ENCODE measurements around the gene CCDC12. TPM values are rescaled to one million over a fixed set of nuclear protein-coding genes. Genes with fewer than 3 reads are reported as not detected.

Gene CCDC12
- total and polyA plus RNA-seq, 2 of the 13 experiments (the other 11 are each of a cell fraction or from before 2014, with no cell fraction given) = 30.1 to 49.5 TPM

- Histone ChIP-seq H3K4me2 (ENCODE audit: low read depth, low read length) (no peak overlapping the region), H3K27me3 (ENCODE audit: control insufficient read depth in 1 of 2, insufficient read depth in 2 of 2, low read length in 2 of 2) (no peaks in the 10 kb centered on the region), H3K27ac (ENCODE audit: extremely low read length, insufficient read depth, low read length) (no peak overlapping the region), H3K4me3 (replicated peaks in 1 of 3; ENCODE audit: insufficient read depth in 1 of 3, low read depth in 2 of 3, low read length in 3 of 3) (no peak overlapping the region), H3K36me3 (replicated peaks in 1 of 2; ENCODE audit: control insufficient read depth in 1 of 2, insufficient read depth in 2 of 2, low read length in 2 of 2) (peaks cover 21 to 54% of the 10 kb centered on the region in 2 experiments), H3K9me3 (ENCODE audit: low read length) (no peaks in the 10 kb centered on the region), H3K79me2 (ENCODE audit: insufficient read depth, low read length) (peaks cover 45% of the 10 kb centered on the region), H2AFZ (ENCODE audit: low read length) (no peak overlapping the region), H4K20me1 (ENCODE audit: insufficient read depth, low read length) (peaks cover 26% of the 10 kb centered on the region), H3K9ac (ENCODE audit: insufficient read depth, low read depth, low read length) (no peak overlapping the region), H3K4me1 (ENCODE audit: insufficient read depth, low read length) (peaks cover 43% of the 10 kb centered on the region)
- FAIRE-seq (no peak), ATAC-seq (no peak), DNase-seq (ENCODE audit: low spot score) (no peak)
- ChIA-PET CTCF (ENCODE audit: low intra/inter-chr PET ratio, low total read pairs) (no interaction called here), POLR2A (no interaction called here)
- no peak for TF ChIP-seq HDAC1 (CRISPR knock-in tag; IDR thresholded peaks at IDR 0.05)
- no peak for TF ChIP-seq CCDC6 (CRISPR knock-in tag; IDR thresholded peaks at IDR 0.05)
- TF ChIP-seq GMEB1 (CRISPR knock-in tag; IDR thresholded peaks at IDR 0.05; ENCODE audit: borderline replicate concordance) = no peak
- no peak for TF ChIP-seq PAXIP1 (CRISPR knock-in tag; conservative IDR thresholded peaks at IDR 0.05)
- TF ChIP-seq SMAD1 (CRISPR knock-in tag; IDR thresholded peaks at IDR 0.05; ENCODE audit: borderline replicate concordance, low read depth) = no peak
- TF ChIP-seq HMG20B (CRISPR knock-in tag; conservative IDR thresholded peaks at IDR 0.05) = no peak
- TF ChIP-seq CC2D1A (CRISPR knock-in tag; IDR thresholded peaks at IDR 0.05) = no peak
- no peak for TF ChIP-seq EZH2 (conservative IDR thresholded peaks at IDR 0.05; ENCODE audit: low read depth, low read length)
- TF ChIP-seq SNRNP70 (IDR thresholded peaks at IDR 0.05; ENCODE audit: low read depth, low read length) = no peak
- no peak for TF ChIP-seq MXD1 (CRISPR knock-in tag; IDR thresholded peaks at IDR 0.05)
- no peak for TF ChIP-seq BCL6 (CRISPR knock-in tag; IDR thresholded peaks at IDR 0.05)
- no peak for TF ChIP-seq ZNF564 (CRISPR knock-in tag; IDR thresholded peaks at IDR 0.05)
- no peak for TF ChIP-seq CHD4 (IDR thresholded peaks at IDR 0.05; ENCODE audit: borderline replicate concordance, low read length)
- no peak for TF ChIP-seq TP53 (CRISPR knock-in tag; conservative IDR thresholded peaks at IDR 0.05)
- in situ Hi-C loops (cut with HindIII; ENCODE audit: extremely low pct_ligation_motif_present, low pct_unique_long_range_greater_than_20kb) = no loop called here
- no TSS peak for BruUV-seq (replicated peaks)
- intact Hi-C loops (cut with micrococcal nuclease; ENCODE audit: unreplicated experiment) = loop anchor here (10.0 kb wide), 1 partner anchor 45 kb away; the partner anchor contains the start of genes CCDC12 and NBEAL2
- WGBS (ENCODE audit: low lambda C conversion rate) = 92% methylated on average over 2 of the region's 2 CpGs
These were observed 47.2 kb downstream of the CCDC12 start for GRCh38 chr3:46929324-46929723.
